Measurements from ENCODE around the gene SUSD4. TPM values are rescaled to one million over a fixed set of nuclear protein-coding genes. Genes with fewer than 3 reads are reported as not detected.

SUSD4 gene
- total and polyA plus RNA-seq, 2 of the 8 experiments (the other 6 are each of a cell fraction or from before 2014, with no cell fraction given), result 3.9 to 5.2 TPM

DNA sequence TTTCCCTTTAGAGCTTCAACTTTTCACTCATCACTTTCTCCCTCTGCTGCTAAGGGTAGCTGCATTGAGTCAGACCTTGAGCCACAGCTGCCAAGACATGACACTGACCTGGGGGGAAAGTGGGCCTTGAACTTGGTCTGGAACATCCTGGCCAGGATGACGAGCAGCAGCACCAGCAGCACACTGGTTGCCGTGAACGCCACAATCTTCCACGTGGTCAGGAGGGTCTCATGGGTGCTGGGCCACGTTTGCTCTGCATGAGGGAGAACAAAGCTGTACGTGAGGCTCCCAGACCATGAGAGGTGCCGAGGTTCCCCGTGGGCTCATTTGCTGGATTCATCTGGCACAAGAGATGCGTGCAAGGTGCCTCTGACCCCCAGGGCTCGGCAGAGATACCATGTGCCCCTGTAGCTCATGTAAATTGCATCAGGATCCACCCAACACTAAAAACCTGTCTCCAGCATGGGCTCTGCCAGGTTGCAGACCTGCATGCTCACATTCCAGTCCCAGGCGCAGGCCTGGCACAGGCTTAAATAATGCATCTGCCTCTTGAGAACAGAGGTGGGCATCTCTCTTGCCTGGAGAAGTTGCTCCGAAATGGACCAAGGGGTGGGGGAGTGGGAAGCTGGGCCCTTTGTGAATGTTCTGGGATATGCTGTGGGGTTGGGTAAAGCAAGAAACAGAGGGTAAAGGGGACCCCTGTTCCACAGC, 136.3 kb downstream of the SUSD4 start:
- no peak overlapping the region for H2BK15ac ChIP-seq (ENCODE audit: low read length)
- TF ChIP-seq RFX5 (IDR thresholded peaks at IDR 0.05; ENCODE audit: borderline replicate concordance, low read depth, low read length) (no peak), RXRA (IDR thresholded peaks at IDR 0.05; ENCODE audit: insufficient read depth, low read depth, low read length) (no peak), TAF7 (optimal IDR thresholded peaks at IDR 0.05; ENCODE audit: borderline replicate concordance, low read depth, low read length) (no peak), EGR1 (IDR thresholded peaks at IDR 0.05; ENCODE audit: borderline replicate concordance, low read depth, low read length) (no peak), NRF1 (IDR thresholded peaks at IDR 0.05; ENCODE audit: low read depth, low read length) (no peak), SIX5 (IDR thresholded peaks at IDR 0.05; ENCODE audit: low read depth, low read length) (no peak), KDM5A (IDR thresholded peaks at IDR 0.05; ENCODE audit: low read length) (no peak)
- H2AK5ac ChIP-seq (ENCODE audit: low read depth, low read length), result no peak overlapping the region
- H3K79me2 ChIP-seq (ENCODE audit: control insufficient read depth in 1 of 2, insufficient read depth in 2 of 2, low read length in 2 of 2), result no peaks in the 10 kb centered on the region
- H4K91ac ChIP-seq (replicated peaks; ENCODE audit: insufficient read length, low read length), result no peak overlapping the region
- no peak overlapping the region for H3K9ac ChIP-seq (replicated peaks in 1 of 4; ENCODE audit: extremely low read depth in 1 of 4, low read depth in 3 of 4, low read length in 3 of 4)
- H3K14ac ChIP-seq (ENCODE audit: insufficient read length), result no peak overlapping the region
- H3K4me3 ChIP-seq (ENCODE audit: extremely low read depth in 1 of 4, insufficient read depth in 2 of 4, low read depth in 3 of 4, low read length in 4 of 4), result no peak overlapping the region
- POLR2A ChIA-PET (ENCODE audit: partially characterized antibody), result no interaction called here
- no peak overlapping the region for H4K5ac ChIP-seq (ENCODE audit: insufficient read length, low read depth, low read length)
- no peak overlapping the region for H3K4ac ChIP-seq (replicated peaks; ENCODE audit: insufficient read length, low read depth, low read length)
- no peaks in the 10 kb centered on the region; a peak in 1 of 7 replicates for H3K27me3 ChIP-seq (replicated peaks in 1 of 4; ENCODE audit: control insufficient read depth in 3 of 4, extremely low read depth in 1 of 4, insufficient read depth in 3 of 4, low read length in 3 of 4)
- no peaks in the 10 kb centered on the region for H3K79me1 ChIP-seq (ENCODE audit: low read depth, low read length)
- FAIRE-seq (no peak), DNase-seq (ENCODE audit: low read depth in 1 of 2, low spot score in 2 of 2) (no peak)
- no peaks in the 10 kb centered on the region for H4K20me1 ChIP-seq (replicated peaks in 1 of 2; ENCODE audit: control insufficient read depth in 1 of 2, insufficient read depth in 2 of 2, low read length in 2 of 2)
- CTCF ChIA-PET (ENCODE audit: partially characterized antibody), result interaction anchor here (0.7 to 1.4 kb wide), 8 partner anchors 8 to 456 kb away, joined by 3 to 4 read pairs (median 3); no protein-coding TSS in a partner anchor
- H3K23me2 ChIP-seq (ENCODE audit: low read depth, low read length), result no peaks in the 10 kb centered on the region
- no peak overlapping the region for H2BK12ac ChIP-seq (ENCODE audit: low read depth, low read length)
- no peak overlapping the region for H3K23ac ChIP-seq (ENCODE audit: insufficient read length)
- WGBS, 2 experiments (ENCODE audit: extremely low coverage in 1 of 2, insufficient coverage in 1 of 2, insufficient read length in 1 of 2, insufficient replicate concordance in 2 of 2, low coverage in 1 of 2, low lambda C conversion rate in 2 of 2, missing lambda C conversion rate in 1 of 2), result 91% methylated on average over 12 of the region's 12 CpGs; no CpG with 5 or more reads in 1 of the 2 experiments
- no peaks in the 10 kb centered on the region for H3K9me3 ChIP-seq (ENCODE audit: insufficient read depth in 2 of 2, low read depth in 1 of 2, low read length in 1 of 2)
- no peak overlapping the region for H3K27ac ChIP-seq (ENCODE audit: low read depth, low read length)
- H3K4me1 ChIP-seq (replicated peaks in 1 of 4; ENCODE audit: control insufficient read depth in 3 of 4, insufficient read depth in 4 of 4, low read length in 3 of 4), result no peaks in the 10 kb centered on the region
- H2BK20ac ChIP-seq (ENCODE audit: low read length), result no peak overlapping the region
- H3K56ac ChIP-seq (replicated peaks; ENCODE audit: insufficient read length, low read depth, low read length), result no peak overlapping the region
- no peak overlapping the region for H4K8ac ChIP-seq (ENCODE audit: extremely low read depth, insufficient read depth, low read length)
- no peak overlapping the region for H2BK120ac ChIP-seq (replicated peaks; ENCODE audit: low read depth, low read length)
- H3K18ac ChIP-seq (ENCODE audit: extremely low read depth, low read length), result no peak overlapping the region
- H3K4me2 ChIP-seq (ENCODE audit: insufficient read depth in 1 of 2, low read depth in 2 of 2, low read length in 2 of 2), result no peak overlapping the region
- H2AFZ ChIP-seq (ENCODE audit: low read length), result no peak overlapping the region
- H2BK5ac ChIP-seq (ENCODE audit: low read depth, low read length), result no peak overlapping the region
- no peaks in the 10 kb centered on the region for H3K36me3 ChIP-seq (ENCODE audit: control insufficient read depth in 2 of 4, insufficient read depth in 4 of 4, low read length in 3 of 4)

Measured in H1 (cell line).